Measurements from ENCODE around the gene ZC3H4. TPM values are rescaled to one million over a fixed set of nuclear protein-coding genes. Genes with fewer than 3 reads are reported as not detected.

The ZC3H4 gene
- total RNA-seq, 1 experiment from 2014 or later, result 7.4 TPM

- no peak for DNase-seq (ENCODE audit: low read depth)
Observed at GRCh38 chr19:47021536-47022139, 91.9 kb downstream of the ZC3H4 start.

- DNase-seq (ENCODE audit: low read depth), result no peak
Observed at GRCh38 chr19:47020992-47021496, 92.5 kb downstream of the ZC3H4 start.

- no peak for DNase-seq (ENCODE audit: low read depth)
Observed at GRCh38 chr19:47020132-47020805, 93.3 kb downstream of the ZC3H4 start.

- no peak for DNase-seq (ENCODE audit: low read depth)
Observed at GRCh38 chr19:47019431-47020041, 94.0 kb downstream of the ZC3H4 start, which contains the start of gene NPAS1. Gene NPAS1, plus strand, starts transcription at chr19:47019837. Its CDS starts 1,211 bp downstream, at chr19:47021048.

GRCh38 chr19:47018923-47019322, 94.7 kb downstream of the ZC3H4 start:
- DNase-seq (ENCODE audit: low read depth), result no peak

Other genes with a start within 250 kb of the ZC3H4 start
- gene NPAS1, start 93.9 kb downstream of the ZC3H4 start, total RNA-seq (2014; rRNA removed; shearing (Covaris generic)), result not detected in 2 replicates
- 49.0 and 61.2 TPM in 2 replicates for gene TMEM160, start 65.2 kb downstream of the ZC3H4 start, total RNA-seq (2014; rRNA removed; shearing (Covaris generic))
- gene SAE1, start 17.1 kb upstream of the ZC3H4 start, total RNA-seq (2014; rRNA removed; shearing (Covaris generic)), result 251 and 272 TPM in 2 replicates
- 1.8 and 2.2 TPM in 2 replicates for gene BBC3, start 117.4 kb upstream of the ZC3H4 start, total RNA-seq (2014; rRNA removed; shearing (Covaris generic))
- gene CCDC9, start 142.7 kb upstream of the ZC3H4 start, total RNA-seq (2014; rRNA removed; shearing (Covaris generic)), result 3.2 and 6.5 TPM in 2 replicates
- gene INAFM1, start 161.1 kb upstream of the ZC3H4 start, total RNA-seq (2014; rRNA removed; shearing (Covaris generic)), result 1.8 and 1.9 TPM in 2 replicates
- gene C5AR1, start 196.1 kb upstream of the ZC3H4 start, total RNA-seq (2014; rRNA removed; shearing (Covaris generic)), result not detected in 2 replicates
- gene C5AR2, start 218.4 kb upstream of the ZC3H4 start, total RNA-seq (2014; rRNA removed; shearing (Covaris generic)), result under 0.01 and 0.12 TPM in 2 replicates
- 8.3 and 8.7 TPM in 2 replicates for gene DHX34, start 235.5 kb upstream of the ZC3H4 start, total RNA-seq (2014; rRNA removed; shearing (Covaris generic))